Naive B cell (primary cell): ENCODE results near the gene OTOGL. TPM values are rescaled to one million over a fixed set of nuclear protein-coding genes. Genes with fewer than 3 reads are reported as not detected.

Source experiments
- ATAC-seq, 2 donors: fragments of 150-1000 bp; cut with Tn5 transposase; 2 replicates each; pipeline ENCODE4 v1.10.0; 2021; ENCODE audit warnings: low read depth in 2 of 2, mild to moderate bottlenecking in 2 of 2, moderate library complexity in 2 of 2
- DNase-seq: peaks from one replicate; pipeline ENCODE4 v3.0.0; 2022
- H3K27ac Mint-ChIP-seq, 6 donors: one replicate each; pipeline ENCODE4 v1.8.0; 2020 to 2022; ENCODE audit warnings: mild to moderate bottlenecking in 6 of 6, mixed read lengths in 6 of 6, moderate library complexity in 5 of 6, inconsistent platforms in 2 of 6
- H3K27me3 Mint-ChIP-seq, 3 donors: one replicate each; pipeline ENCODE4 v1.8.0; 2021 to 2022; ENCODE audit warnings: mixed read lengths in 3 of 3, mild to moderate bottlenecking in 1 of 3
- H3K36me3 Mint-ChIP-seq, 2 donors: one replicate each; pipeline ENCODE4 v1.8.0; 2020 to 2022; ENCODE audit warnings: mixed read lengths in 2 of 2, inconsistent platforms in 1 of 2, mild to moderate bottlenecking in 1 of 2
- H3K4me1 Mint-ChIP-seq, 3 donors: one replicate each; pipeline ENCODE4 v1.8.0; 2020 to 2022; ENCODE audit warnings: mixed read lengths in 3 of 3, inconsistent platforms in 1 of 3, mild to moderate bottlenecking in 1 of 3, moderate library complexity in 1 of 3
- H3K4me3 Mint-ChIP-seq, 8 donors: one replicate each; pipeline ENCODE4 v1.8.0; 2020 to 2022; ENCODE audit warnings: mild to moderate bottlenecking in 8 of 8, mixed read lengths in 8 of 8, moderate library complexity in 8 of 8, inconsistent platforms in 2 of 8
- H3K9me3 Mint-ChIP-seq, 7 donors: one replicate each; pipeline ENCODE4 v1.8.0; 2020 to 2022; ENCODE audit warnings: mixed read lengths in 7 of 7, mild to moderate bottlenecking in 5 of 7, inconsistent platforms in 2 of 7, moderate library complexity in 1 of 7
- polyA plus RNA-seq, 6 donors: library from polyadenylated mRNA; unstranded; fragments of 300-500 nt; fragmentation: Illumina TruSeq; gene quantifications; one replicate each; pipeline ENCODE4 v1.2.3, GENCODE V29; 2021; ENCODE audit warnings: low read depth in 6 of 6

The OTOGL gene
- polyA plus RNA-seq, 6 donors from 2014 or later = not detected

GRCh38 chr12:80086025-80086424 lies 13.3 kb upstream of the OTOGL start:
- DNase-seq (no peak), ATAC-seq (no peak)
- peaks cover 12 to 24% (median 17%) of the 10 kb centered on the region in 3 donors for H3K4me1 Mint-ChIP-seq
- peak overlapping the region in 1 of 6 donors; percentile 39 for H3K27ac Mint-ChIP-seq
- peaks cover 4 to 10% (median 9%) of the 10 kb centered on the region in 3 donors for H3K27me3 Mint-ChIP-seq
- no peak overlapping the region for H3K4me3 Mint-ChIP-seq
- peaks cover 5 to 42% of the 10 kb centered on the region in 2 donors for H3K36me3 Mint-ChIP-seq
- peaks cover 10 to 36% (median 25%) of the 10 kb centered on the region in 7 donors for H3K9me3 Mint-ChIP-seq

- peaks cover 4 to 7% (median 6%) of the 10 kb centered on the region in 3 donors for H3K27me3 Mint-ChIP-seq
- peaks cover 5 to 26% (median 12%) of the 10 kb centered on the region in 7 donors for H3K9me3 Mint-ChIP-seq
- H3K4me3 Mint-ChIP-seq = no peak overlapping the region
- H3K36me3 Mint-ChIP-seq = peaks cover 5 to 27% of the 10 kb centered on the region in 2 donors
- no peak overlapping the region for H3K27ac Mint-ChIP-seq
- DNase-seq (no peak), ATAC-seq (no peak)
- H3K4me1 Mint-ChIP-seq = peaks cover 12 to 20% (median 17%) of the 10 kb centered on the region in 3 donors
Measured at GRCh38 chr12:80087486-80088213, 11.7 kb upstream of the OTOGL start.

- Mint-ChIP-seq H3K4me3 (no peak overlapping the region), H3K27me3 (peaks cover 0 to 14% (median 4%) of the 10 kb centered on the region in 3 donors), H3K27ac (peak overlapping the region in 1 of 6 donors; percentile 5), H3K36me3 (no peaks in the 10 kb centered on the region), H3K4me1 (no peaks in the 10 kb centered on the region), H3K9me3 (peaks cover 0 to 4% (median 0%) of the 10 kb centered on the region in 7 donors)
- no peak for DNase-seq
- ATAC-seq = no peak
Measured at GRCh38 chr12:80100591-80100990, 1.3 kb downstream of the OTOGL start.

GRCh38 chr12:80101126-80101525 lies 1.8 kb downstream of the OTOGL start:
- no peak for ATAC-seq
- no peak for DNase-seq
- H3K36me3 Mint-ChIP-seq = no peaks in the 10 kb centered on the region
- peaks cover 0 to 4% (median 0%) of the 10 kb centered on the region in 7 donors for H3K9me3 Mint-ChIP-seq
- peaks cover 0 to 14% (median 4%) of the 10 kb centered on the region in 3 donors for H3K27me3 Mint-ChIP-seq
- no peak overlapping the region for H3K27ac Mint-ChIP-seq
- no peak overlapping the region for H3K4me3 Mint-ChIP-seq
- H3K4me1 Mint-ChIP-seq = no peaks in the 10 kb centered on the region

- Mint-ChIP-seq H3K4me3 (no peak overlapping the region), H3K9me3 (peaks cover 0 to 4% (median 0%) of the 10 kb centered on the region in 7 donors), H3K4me1 (no peaks in the 10 kb centered on the region), H3K27me3 (peaks cover 0 to 14% (median 4%) of the 10 kb centered on the region in 3 donors), H3K27ac (no peak overlapping the region), H3K36me3 (no peaks in the 10 kb centered on the region)
- DNase-seq = no peak
- ATAC-seq = no peak
Measured at GRCh38 chr12:80107221-80107620, 7.9 kb downstream of the OTOGL start.

GRCh38 chr12:80116735-80117134 lies 17.4 kb downstream of the OTOGL start:
- DNase-seq = no peak
- Mint-ChIP-seq H3K27me3 (peaks cover 0 to 13% (median 9%) of the 10 kb centered on the region in 3 donors), H3K27ac (no peak overlapping the region), H3K36me3 (no peaks in the 10 kb centered on the region), H3K4me1 (no peaks in the 10 kb centered on the region), H3K4me3 (no peak overlapping the region), H3K9me3 (peaks cover 5 to 19% (median 15%) of the 10 kb centered on the region in 7 donors)
- no peak for ATAC-seq

GRCh38 chr12:80118565-80119324 lies 19.4 kb downstream of the OTOGL start:
- Mint-ChIP-seq H3K4me3 (no peak overlapping the region), H3K27me3 (peaks cover 0 to 13% (median 9%) of the 10 kb centered on the region in 3 donors), H3K36me3 (no peaks in the 10 kb centered on the region), H3K4me1 (no peaks in the 10 kb centered on the region), H3K9me3 (peaks cover 5 to 12% (median 9%) of the 10 kb centered on the region in 7 donors), H3K27ac (peak overlapping the region in 1 of 6 donors; percentile 7)
- DNase-seq = no peak
- no peak for ATAC-seq

GRCh38 chr12:80120994-80121393 lies 21.7 kb downstream of the OTOGL start:
- Mint-ChIP-seq H3K27me3 (peaks cover 0 to 9% (median 7%) of the 10 kb centered on the region in 3 donors), H3K36me3 (no peaks in the 10 kb centered on the region), H3K27ac (no peak overlapping the region), H3K4me3 (no peak overlapping the region), H3K9me3 (peaks cover 0 to 6% (median 2%) of the 10 kb centered on the region in 7 donors), H3K4me1 (no peaks in the 10 kb centered on the region)
- DNase-seq = no peak
- no peak for ATAC-seq

- Mint-ChIP-seq H3K4me1 (no peaks in the 10 kb centered on the region), H3K27ac (no peak overlapping the region), H3K9me3 (peaks cover 0 to 7% (median 2%) of the 10 kb centered on the region in 7 donors), H3K36me3 (no peaks in the 10 kb centered on the region), H3K27me3 (peaks cover 0 to 9% (median 7%) of the 10 kb centered on the region in 3 donors), H3K4me3 (no peak overlapping the region)
- no peak for DNase-seq
- ATAC-seq = no peak
Measured at GRCh38 chr12:80121661-80122060, 22.3 kb downstream of the OTOGL start.

- H3K4me3 Mint-ChIP-seq = no peak overlapping the region
- H3K36me3 Mint-ChIP-seq = peaks cover 0 to 7% of the 10 kb centered on the region in 2 donors
- ATAC-seq = no peak
- peak overlapping the region in 1 of 6 donors; percentile 15 for H3K27ac Mint-ChIP-seq
- no peaks in the 10 kb centered on the region for H3K4me1 Mint-ChIP-seq
- no peak for DNase-seq
- peaks cover 0 to 14% (median 6%) of the 10 kb centered on the region in 3 donors for H3K27me3 Mint-ChIP-seq
- peaks cover 0 to 21% (median 3%) of the 10 kb centered on the region in 7 donors for H3K9me3 Mint-ChIP-seq
Measured at GRCh38 chr12:80129895-80130530, 30.7 kb downstream of the OTOGL start.

GRCh38 chr12:80135624-80136023 lies 36.3 kb downstream of the OTOGL start:
- ATAC-seq (no peak), DNase-seq (no peak)
- Mint-ChIP-seq H3K4me1 (no peaks in the 10 kb centered on the region), H3K9me3 (peaks cover 0 to 3% (median 0%) of the 10 kb centered on the region in 7 donors), H3K27ac (no peak overlapping the region), H3K4me3 (no peak overlapping the region), H3K36me3 (no peaks in the 10 kb centered on the region), H3K27me3 (peaks cover 8 to 17% (median 12%) of the 10 kb centered on the region in 3 donors)

GRCh38 chr12:80140005-80140404 lies 40.7 kb downstream of the OTOGL start:
- ATAC-seq = no peak
- Mint-ChIP-seq H3K4me3 (no peak overlapping the region), H3K9me3 (peaks cover 0 to 3% (median 0%) of the 10 kb centered on the region in 7 donors)

GRCh38 chr12:80142640-80143039 lies 43.3 kb downstream of the OTOGL start:
- no peaks in the 10 kb centered on the region for H3K9me3 Mint-ChIP-seq
- H3K27ac Mint-ChIP-seq = no peak overlapping the region
- H3K4me1 Mint-ChIP-seq = no peaks in the 10 kb centered on the region
- H3K27me3 Mint-ChIP-seq = no peaks in the 10 kb centered on the region
- H3K36me3 Mint-ChIP-seq = no peaks in the 10 kb centered on the region
- no peak overlapping the region for H3K4me3 Mint-ChIP-seq
- ATAC-seq (no peak), DNase-seq (no peak)

More at GRCh38 chr12:80140005-80140404, 40.7 kb downstream of the OTOGL start:
- no peak overlapping the region for H3K27ac Mint-ChIP-seq
- H3K36me3 Mint-ChIP-seq = no peaks in the 10 kb centered on the region
- no peak for DNase-seq
- H3K27me3 Mint-ChIP-seq = peaks cover 6 to 8% (median 8%) of the 10 kb centered on the region in 3 donors
- H3K4me1 Mint-ChIP-seq = no peaks in the 10 kb centered on the region
